A673 (cell line): Measurements from ENCODE around the gene RALGAPA1. TPM values are rescaled to one million over a fixed set of nuclear protein-coding genes. Genes with fewer than 3 reads are reported as not detected.

Source experiments
- BruUV-seq: library from RNA; stranded (reverse); fragments of 400-500 nt; replicated peaks from 2 replicates; lab custom pipeline; 2021; lab: Mats Ljungman, UMichigan
- CTCF ChIA-PET: fragments of 300-600 bp; sonication (Branson Sonifier 250); formaldehyde crosslinking; loops from one replicate; lab custom pipeline; 2022; ENCODE audit warnings: antibody characterized with exemption; lab: Charles Lee
- POLR2A ChIA-PET: fragments of 300-600 bp; sonication (Branson Sonifier 250); formaldehyde crosslinking; loops from one replicate; lab custom pipeline; 2022; ENCODE audit warnings: antibody characterized with exemption; ENCODE audit not compliant: low non-redundant PET; lab: Charles Lee
- DNase-seq: peaks from one replicate; pipeline ENCODE4 v3.0.0-alpha.2; 2015; ENCODE audit warnings: low spot score
- H3K27ac ChIP-seq: fragments of 200-600 bp; sonication (generic); 2 replicates; pipeline ENCODE4 v1.5.1; 2016; ENCODE audit warnings: mixed run types, low read depth, mild to moderate bottlenecking, mixed read lengths, antibody characterized with exemption, low read length; ENCODE audit not compliant: poor library complexity, severe bottlenecking
- H3K27me3 ChIP-seq: fragments of 200-600 bp; sonication (generic); replicated peaks from 2 replicates; pipeline ENCODE4 v1.6.1; 2017; ENCODE audit warnings: mixed run types, low read depth, mild to moderate bottlenecking, mixed read lengths, antibody characterized with exemption, low read length; ENCODE audit not compliant: insufficient read depth, poor library complexity
- H3K36me3 ChIP-seq: fragments of 200-600 bp; sonication (generic); 2 replicates; pipeline ENCODE4 v1.6.1; 2016; ENCODE audit warnings: mixed run types, mild to moderate bottlenecking, mixed read lengths, antibody characterized with exemption, low read length; ENCODE audit not compliant: insufficient read depth, poor library complexity, severe bottlenecking
- H3K4me1 ChIP-seq: fragments of 200-600 bp; sonication (generic); 2 replicates; pipeline ENCODE4 v1.6.1; 2017; ENCODE audit warnings: mixed run types, mild to moderate bottlenecking, mixed read lengths, antibody characterized with exemption, low read length; ENCODE audit not compliant: insufficient read depth, poor library complexity, severe bottlenecking
- H3K4me3 ChIP-seq: fragments of 200-600 bp; sonication (generic); 2 replicates; pipeline ENCODE4 v1.5.1; 2016; ENCODE audit warnings: low read depth, mixed run types, mild to moderate bottlenecking, mixed read lengths, low read length; ENCODE audit not compliant: poor library complexity, severe bottlenecking
- H3K9me3 ChIP-seq: fragments of 200-600 bp; sonication (generic); 2 replicates; pipeline ENCODE4 v1.6.1; 2016; ENCODE audit warnings: mixed run types, low read depth, mild to moderate bottlenecking, mixed read lengths, antibody characterized with exemption, low read length; ENCODE audit not compliant: poor library complexity, severe bottlenecking
- EZH2 ChIP-seq: fragments of 200-600 bp; sonication (generic); IDR thresholded peaks from 2 replicates; pipeline ENCODE4 v1.6.1; 2017; ENCODE audit warnings: borderline replicate concordance, low read depth, mild to moderate bottlenecking, mixed read lengths, antibody characterized with exemption, low read length; ENCODE audit not compliant: poor library complexity, severe bottlenecking
- intact Hi-C: fragments of 100-400 bp; cut with micrococcal nuclease; formaldehyde crosslinking; loops from one replicate; pipeline ENCODE4 v1.10.0; 2022; ENCODE audit not compliant: unreplicated experiment
- total RNA-seq: library from RNA; stranded (reverse); gene quantifications from 2 replicates; pipeline ENCODE4 v1.2.3, GENCODE V29; 2021
- TF ChIP-seq, protein P1 (sequence below): fragments of 300-800, 200-600 bp; sonication (generic); conservative IDR thresholded peaks from 2 replicates; pipeline ENCODE4 v1.5.1; 2017; ENCODE audit warnings: low read depth, mild to moderate bottlenecking, antibody characterized with exemption, low read length, moderate library complexity, mixed read lengths

RALGAPA1 gene
- total RNA-seq, 1 experiment from 2014 or later: 42.4 TPM

GRCh38 chr14:35750202-35750904 lies 58.7 kb downstream of the RALGAPA1 start:
- BruUV-seq: no TSS peak
- no peaks in the 10 kb centered on the region for H3K9me3 ChIP-seq

DNA sequence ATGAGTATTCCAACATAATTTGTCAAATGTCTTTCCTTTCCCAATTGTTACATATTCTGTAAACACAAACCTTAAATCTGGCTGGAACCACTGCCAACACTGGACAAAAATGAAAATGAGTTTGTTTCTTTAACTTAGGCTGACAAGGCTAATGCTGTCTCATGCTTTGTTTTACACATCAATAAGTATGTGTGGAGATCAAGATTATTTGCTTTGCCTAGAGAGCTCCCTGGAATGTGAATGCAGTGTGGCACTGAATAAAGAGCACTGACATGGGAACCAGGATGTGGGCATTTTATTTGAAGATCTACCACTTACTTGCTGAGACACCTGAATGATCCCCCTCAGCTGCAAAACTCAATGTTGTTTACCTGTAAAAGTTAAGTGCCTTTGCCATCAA lies 61.7 kb downstream of the RALGAPA1 start:
- H3K27me3 ChIP-seq: no peaks in the 10 kb centered on the region
- no peak overlapping the region for H3K27ac ChIP-seq
- H3K4me3 ChIP-seq: no peak overlapping the region
- no peaks in the 10 kb centered on the region for H3K36me3 ChIP-seq
- no peaks in the 10 kb centered on the region for H3K9me3 ChIP-seq
- TF ChIP-seq, protein P1, sequence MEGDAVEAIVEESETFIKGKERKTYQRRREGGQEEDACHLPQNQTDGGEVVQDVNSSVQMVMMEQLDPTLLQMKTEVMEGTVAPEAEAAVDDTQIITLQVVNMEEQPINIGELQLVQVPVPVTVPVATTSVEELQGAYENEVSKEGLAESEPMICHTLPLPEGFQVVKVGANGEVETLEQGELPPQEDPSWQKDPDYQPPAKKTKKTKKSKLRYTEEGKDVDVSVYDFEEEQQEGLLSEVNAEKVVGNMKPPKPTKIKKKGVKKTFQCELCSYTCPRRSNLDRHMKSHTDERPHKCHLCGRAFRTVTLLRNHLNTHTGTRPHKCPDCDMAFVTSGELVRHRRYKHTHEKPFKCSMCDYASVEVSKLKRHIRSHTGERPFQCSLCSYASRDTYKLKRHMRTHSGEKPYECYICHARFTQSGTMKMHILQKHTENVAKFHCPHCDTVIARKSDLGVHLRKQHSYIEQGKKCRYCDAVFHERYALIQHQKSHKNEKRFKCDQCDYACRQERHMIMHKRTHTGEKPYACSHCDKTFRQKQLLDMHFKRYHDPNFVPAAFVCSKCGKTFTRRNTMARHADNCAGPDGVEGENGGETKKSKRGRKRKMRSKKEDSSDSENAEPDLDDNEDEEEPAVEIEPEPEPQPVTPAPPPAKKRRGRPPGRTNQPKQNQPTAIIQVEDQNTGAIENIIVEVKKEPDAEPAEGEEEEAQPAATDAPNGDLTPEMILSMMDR: no peak
- no peak for TF ChIP-seq EZH2
- POLR2A ChIA-PET: no interaction called here
- H3K4me1 ChIP-seq: no peaks in the 10 kb centered on the region
- CTCF ChIA-PET: no interaction called here
- intact Hi-C loops: no loop called here
- no peak for DNase-seq
- BruUV-seq: no TSS peak

More at GRCh38 chr14:35750202-35750904, 58.7 kb downstream of the RALGAPA1 start:
- no peaks in the 10 kb centered on the region for H3K4me1 ChIP-seq
- POLR2A ChIA-PET: no interaction called here
- intact Hi-C loops: no loop called here
- CTCF ChIA-PET: no interaction called here
- no peak overlapping the region for H3K27ac ChIP-seq
- H3K4me3 ChIP-seq: no peak overlapping the region
- TF ChIP-seq, protein P1: no peak
- no peak for TF ChIP-seq EZH2
- H3K27me3 ChIP-seq: no peaks in the 10 kb centered on the region
- DNase-seq: no peak
- peaks cover 6% of the 10 kb centered on the region for H3K36me3 ChIP-seq

- no peaks in the 10 kb centered on the region for H3K4me1 ChIP-seq
- H3K9me3 ChIP-seq: no peaks in the 10 kb centered on the region
Observed at GRCh38 chr14:35742442-35742841, 66.7 kb downstream of the RALGAPA1 start.

More at GRCh38 chr14:35742442-35742841, 66.7 kb downstream of the RALGAPA1 start:
- TF ChIP-seq, protein P1: no peak
- no peak for TF ChIP-seq EZH2
- DNase-seq: no peak
- no TSS peak for BruUV-seq
- Histone ChIP-seq H3K36me3 (no peaks in the 10 kb centered on the region), H3K27me3 (no peaks in the 10 kb centered on the region), H3K4me3 (no peak overlapping the region), H3K27ac (no peak overlapping the region)
- intact Hi-C loops: no loop called here
- ChIA-PET POLR2A (no interaction called here), CTCF (no interaction called here)
